Esophagus muscularis mucosa (tissue), 4 donors: Measurements from ENCODE around the gene GAB1. TPM values are rescaled to one million over a fixed set of nuclear protein-coding genes. Genes with fewer than 3 reads are reported as not detected.

ENCODE experiments used
- DNase-seq: peaks from one replicate; pipeline ENCODE4 v3.0.0-alpha.2; 2017; ENCODE audit errors: extremely low spot score
- H3K27ac ChIP-seq, 4 donors: fragments of 200-600 bp; sonication (generic); replicated peaks in 1 of 4; 1 replicate in 3 of 4; 2 replicates in 1 of 4; pipeline ENCODE4 v1.5.1; 2016 to 2019; ENCODE audit warnings: mild to moderate bottlenecking in 1 of 4
- H3K27me3 ChIP-seq, 4 donors: fragments of 200-600 bp; sonication (generic); one replicate each; pipeline versions ENCODE4 v1.5.1 to v1.6.0; 2016 to 2019
- H3K36me3 ChIP-seq, 4 donors: fragments of 200-600 bp; sonication (generic); one replicate each; pipeline ENCODE4 v1.5.1; 2016 to 2019
- H3K4me1 ChIP-seq, 4 donors: fragments of 200-600 bp; sonication (generic); one replicate each; pipeline ENCODE4 v1.5.1; 2016 to 2019
- H3K4me3 ChIP-seq, 4 donors: fragments of 200-600 bp; sonication (generic); 1 replicate in 2 of 4; 2 replicates in 2 of 4; pipeline ENCODE4 v1.5.1; 2016 to 2019; ENCODE audit warnings: mild to moderate bottlenecking in 4 of 4, moderate library complexity in 1 of 4
- H3K9me3 ChIP-seq, 4 donors: fragments of 200-600 bp; sonication (generic); 1 replicate in 3 of 4; 2 replicates in 1 of 4; pipeline ENCODE4 v1.5.1; 2016 to 2019
- EP300 ChIP-seq: sonication (generic); formaldehyde crosslinking; IDR thresholded peaks from one replicate; pipeline ENCODE4 v1.6.1; 2017; ENCODE audit warnings: antibody characterized with exemption
- POLR2A ChIP-seq: fragments of 450-650 bp; IDR thresholded peaks from one replicate; pipeline ENCODE4 v1.6.1; 2017; ENCODE audit warnings: antibody characterized with exemption, moderate library complexity, mild to moderate bottlenecking, low read depth
- POLR2AphosphoS5 ChIP-seq, 2 donors: sonication (generic); formaldehyde crosslinking; IDR thresholded peaks; one replicate each; pipeline ENCODE4 v1.6.1; 2017; ENCODE audit warnings: antibody characterized with exemption in 2 of 2
- WGBS: methylation state at CpG from one replicate; pipeline ENCODE4 v1.1.5; 2018; 5-methylcytosine and 5-hydroxymethylcytosine counted together
- intact Hi-C: fragments of 100-400 bp; cut with DNase I; formaldehyde crosslinking; loops from one replicate; pipeline ENCODE4 v1.15.1; 2023
- total RNA-seq, 4 donors: library from RNA; depleted of rRNA; stranded (reverse); fragments of >200 nt; gene quantifications; one replicate each; pipeline versions ENCODE4 v1.1.0 to v1.2.1, GENCODE V29; 2016
- TF ChIP-seq, protein P1 (sequence below), 3 experiments: fragments of 200-600 bp in 2 of 3; fragments of 450-650 bp in 1 of 3; sonication (generic) in 2 of 3; IDR thresholded peaks; one replicate each; pipeline ENCODE4 v1.5.1; 2017 to 2019; ENCODE audit warnings: antibody characterized with exemption in 3 of 3, mild to moderate bottlenecking in 2 of 3, moderate library complexity in 1 of 3

GAB1 gene
- total RNA-seq, 4 donors from 2014 or later, result 73.5 to 117 (median 98.8) TPM

GRCh38 chr4:143329985-143330384, 6.7 kb upstream of the GAB1 start:
- Histone ChIP-seq H3K27me3 (no peaks in the 10 kb centered on the region), H3K4me3 (no peak overlapping the region), H3K27ac (no peak overlapping the region), H3K36me3 (no peaks in the 10 kb centered on the region), H3K9me3 (no peaks in the 10 kb centered on the region), H3K4me1 (peaks cover 0 to 9% (median 3%) of the 10 kb centered on the region in 4 donors)
- TF ChIP-seq POLR2AphosphoS5 (IDR thresholded peaks at IDR 0.05) (no peak), EP300 (no peak), POLR2A (no peak)
- TF ChIP-seq, protein P1, sequence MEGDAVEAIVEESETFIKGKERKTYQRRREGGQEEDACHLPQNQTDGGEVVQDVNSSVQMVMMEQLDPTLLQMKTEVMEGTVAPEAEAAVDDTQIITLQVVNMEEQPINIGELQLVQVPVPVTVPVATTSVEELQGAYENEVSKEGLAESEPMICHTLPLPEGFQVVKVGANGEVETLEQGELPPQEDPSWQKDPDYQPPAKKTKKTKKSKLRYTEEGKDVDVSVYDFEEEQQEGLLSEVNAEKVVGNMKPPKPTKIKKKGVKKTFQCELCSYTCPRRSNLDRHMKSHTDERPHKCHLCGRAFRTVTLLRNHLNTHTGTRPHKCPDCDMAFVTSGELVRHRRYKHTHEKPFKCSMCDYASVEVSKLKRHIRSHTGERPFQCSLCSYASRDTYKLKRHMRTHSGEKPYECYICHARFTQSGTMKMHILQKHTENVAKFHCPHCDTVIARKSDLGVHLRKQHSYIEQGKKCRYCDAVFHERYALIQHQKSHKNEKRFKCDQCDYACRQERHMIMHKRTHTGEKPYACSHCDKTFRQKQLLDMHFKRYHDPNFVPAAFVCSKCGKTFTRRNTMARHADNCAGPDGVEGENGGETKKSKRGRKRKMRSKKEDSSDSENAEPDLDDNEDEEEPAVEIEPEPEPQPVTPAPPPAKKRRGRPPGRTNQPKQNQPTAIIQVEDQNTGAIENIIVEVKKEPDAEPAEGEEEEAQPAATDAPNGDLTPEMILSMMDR (IDR thresholded peaks at IDR 0.05), result no peak
- DNase-seq, result no peak
- WGBS, result 94% methylated on average over 6 of the region's 6 CpGs
- intact Hi-C loops, result no loop called here

DNA sequence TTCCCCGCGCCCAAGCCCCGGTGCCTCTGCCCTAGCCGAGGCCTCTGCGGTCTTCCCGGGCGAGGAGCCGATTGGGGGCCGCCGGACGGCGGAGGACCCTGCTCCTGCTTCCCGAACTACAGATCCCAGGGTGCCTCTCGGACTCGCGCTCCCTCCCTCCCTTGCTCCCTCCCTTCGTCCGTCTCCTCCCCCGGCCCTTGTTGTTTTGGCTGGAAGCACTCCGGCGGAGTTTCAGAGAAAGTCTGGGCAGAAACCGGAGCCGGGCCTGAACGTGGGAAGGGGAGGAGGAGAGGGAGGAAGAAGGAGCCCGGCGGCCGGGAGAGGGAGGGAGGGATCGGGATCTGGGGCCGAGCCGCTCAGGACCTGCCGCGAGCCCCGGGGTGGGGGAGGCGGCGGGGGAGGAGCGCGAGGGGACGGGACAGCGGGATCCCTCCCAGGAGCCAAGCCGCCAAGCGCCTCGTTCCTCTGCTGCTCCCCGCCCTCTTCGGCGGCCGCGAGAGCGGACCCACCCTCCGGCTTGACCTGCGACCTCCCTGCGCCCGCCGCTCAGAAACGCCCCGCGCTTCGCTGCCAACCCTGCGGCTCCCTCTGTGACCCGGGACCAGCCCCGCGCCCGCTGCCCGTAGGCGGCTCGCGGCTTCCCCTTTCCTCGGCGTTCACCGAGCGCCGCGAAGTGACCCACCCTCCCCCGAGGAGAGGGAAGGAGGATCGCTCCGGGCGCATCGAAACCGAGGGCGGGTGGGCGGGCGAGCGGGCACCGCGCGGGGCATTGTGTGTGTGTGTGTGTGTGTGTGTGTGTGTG, 496 bp upstream of the GAB1 start:
- Histone ChIP-seq H3K27ac (peak overlapping the region; percentile 92 to 97 (median 94)), H3K36me3 (no peaks in the 10 kb centered on the region), H3K4me1 (peaks cover 22 to 43% (median 39%) of the 10 kb centered on the region in 4 donors), H3K4me3 (peak overlapping the region; percentile 90 to 97 (median 95)), H3K9me3 (no peaks in the 10 kb centered on the region), H3K27me3 (peaks cover 0 to 4% (median 0%) of the 10 kb centered on the region in 4 donors)
- intact Hi-C loops, result loop anchor here (2.0 to 5.0 kb wide), 3 partner anchors 44 to 146 kb away; no protein-coding TSS in a partner anchor
- TF ChIP-seq POLR2A (peak; percentile 45), EP300 (no peak), POLR2AphosphoS5 (IDR thresholded peaks at IDR 0.05) (peak; percentile 36 to 83)
- TF ChIP-seq, protein P1 (IDR thresholded peaks at IDR 0.05), result peak in 1 of 3 experiments; percentile 8
- peak; percentile 96 for DNase-seq
- WGBS, result 0% methylated on average over 54 of the region's 85 CpGs

- peak in 1 of 2 donors; percentile 18 for TF ChIP-seq POLR2AphosphoS5 (IDR thresholded peaks at IDR 0.05)
- TF ChIP-seq EP300, result no peak
- TF ChIP-seq, protein P1 (IDR thresholded peaks at IDR 0.05), result peak in 2 of 3 experiments; percentile 14 to 16
- under 1% methylated on average over 25 of the region's 25 CpGs for WGBS
- Histone ChIP-seq H3K27ac (peak overlapping the region; percentile 92 to 97 (median 94)), H3K4me3 (peak overlapping the region; percentile 90 to 97 (median 95)), H3K4me1 (peaks cover 32 to 52% (median 49%) of the 10 kb centered on the region in 4 donors), H3K27me3 (peaks cover 0 to 4% (median 0%) of the 10 kb centered on the region in 4 donors), H3K36me3 (no peaks in the 10 kb centered on the region), H3K9me3 (no peaks in the 10 kb centered on the region)
- intact Hi-C loops, result loop anchor here (2.0 to 5.0 kb wide), 3 partner anchors 45 to 145 kb away; no protein-coding TSS in a partner anchor
- no peak for DNase-seq
Measured at GRCh38 chr4:143337600-143338287, 1.1 kb downstream of the GAB1 start.

DNA sequence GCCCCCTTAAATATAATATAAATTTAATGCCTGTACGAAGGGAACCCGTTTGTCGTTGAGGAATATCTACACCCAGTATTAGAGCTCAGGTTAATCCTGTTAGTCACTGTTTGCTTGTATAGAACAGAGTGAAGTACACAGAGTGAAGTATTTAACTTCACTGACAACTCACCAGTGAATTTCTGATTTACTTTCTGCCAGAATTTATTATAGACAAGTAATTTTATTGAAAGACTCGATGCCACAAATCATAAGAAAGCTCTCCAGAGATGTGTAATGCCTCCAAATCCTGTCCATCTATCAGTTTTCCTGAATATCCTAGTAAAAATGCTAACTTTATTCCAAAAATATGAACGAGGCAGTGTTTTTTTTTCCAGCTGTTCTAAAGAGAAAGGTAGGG, 1.6 kb downstream of the GAB1 start:
- H3K4me1 ChIP-seq, result peaks cover 34 to 55% (median 50%) of the 10 kb centered on the region in 4 donors

More for the DNA sequence above, 1.6 kb downstream of the GAB1 start:
- no peaks in the 10 kb centered on the region for H3K9me3 ChIP-seq
- DNase-seq, result no peak
- H3K27me3 ChIP-seq, result peaks cover 0 to 4% (median 0%) of the 10 kb centered on the region in 4 donors
- peak overlapping the region; percentile 92 to 97 (median 94) for H3K27ac ChIP-seq
- H3K4me3 ChIP-seq, result peak overlapping the region; percentile 90 to 97 (median 95)
- no peaks in the 10 kb centered on the region for H3K36me3 ChIP-seq
- 24% methylated on average over 5 of the region's 5 CpGs for WGBS
- intact Hi-C loops, result loop anchor here (5.0 kb wide), 2 partner anchors 46 to 144 kb away; no protein-coding TSS in a partner anchor
- TF ChIP-seq POLR2A, result no peak
- TF ChIP-seq, protein P1 (IDR thresholded peaks at IDR 0.05), result no peak
- no peak for TF ChIP-seq POLR2AphosphoS5 (IDR thresholded peaks at IDR 0.05)
- TF ChIP-seq EP300, result no peak
